Nephron (organoid): Measurements from ENCODE around the gene CCDC74B.
"Not testable (repeated sequence)": the region's sequence is repeated elsewhere in the genome, so short reads cannot be mapped to it uniquely, and the experiment has no call there.

Experiments
- H3K27ac Mint-ChIP-seq, 3 experiments: 2 replicates each; pipeline ENCODE4 v1.8.0; 2020; ENCODE audit warnings: mixed read lengths in 3 of 3, mild to moderate bottlenecking in 2 of 3, moderate library complexity in 1 of 3
- H3K27me3 Mint-ChIP-seq: 2 replicates; pipeline ENCODE4 v1.8.0; 2021; ENCODE audit warnings: low read depth, mild to moderate bottlenecking, moderate library complexity, mixed read lengths
- H3K36me3 Mint-ChIP-seq: 2 replicates; pipeline ENCODE4 v1.8.0; 2020; ENCODE audit warnings: low read depth, mixed read lengths
- H3K4me1 Mint-ChIP-seq: 2 replicates; pipeline ENCODE4 v1.8.0; 2020; ENCODE audit warnings: mixed read lengths
- H3K4me3 Mint-ChIP-seq, 3 experiments: 2 replicates each; pipeline ENCODE4 v1.8.0; 2020; ENCODE audit warnings: mild to moderate bottlenecking in 3 of 3, mixed read lengths in 3 of 3, moderate library complexity in 2 of 3
- H3K9me3 Mint-ChIP-seq: 2 replicates; pipeline ENCODE4 v1.8.0; 2020; ENCODE audit warnings: mixed read lengths
- CTCF ChIP-seq, 3 experiments: fragments of 200-600 bp; sonication (generic); IDR thresholded peaks; one replicate each; pipeline ENCODE4 v1.5.0; 2021; ENCODE audit warnings: antibody characterized with exemption in 3 of 3; ENCODE audit not compliant: unreplicated experiment in 3 of 3

Gene CCDC74B

GRCh38 chr2:130162968-130163367 is 18.1 kb upstream of the CCDC74B start:
- Mint-ChIP-seq H3K4me3 (no peak overlapping the region), H3K4me1 (no peaks in the 10 kb centered on the region), H3K36me3 (peaks cover 43% of the 10 kb centered on the region), H3K27me3 (no peaks in the 10 kb centered on the region), H3K27ac (no peak overlapping the region), H3K9me3 (no peaks in the 10 kb centered on the region)
- no peak for TF ChIP-seq CTCF (IDR thresholded peaks at IDR 0.05; ENCODE audit: unreplicated experiment in 3 of 3)

- peaks cover 38% of the 10 kb centered on the region for H3K36me3 Mint-ChIP-seq
- not testable (repeated sequence) for H3K9me3 Mint-ChIP-seq, H3K27me3 Mint-ChIP-seq, H3K27ac Mint-ChIP-seq, H3K4me3 Mint-ChIP-seq, H3K4me1 Mint-ChIP-seq
These were observed 17.6 kb upstream of the CCDC74B start for GRCh38 chr2:130162486-130162885.

GRCh38 chr2:130160838-130161705 is 16.2 kb upstream of the CCDC74B start:
- Mint-ChIP-seq H3K36me3 (peaks cover 26% of the 10 kb centered on the region), H3K4me3 (peak overlapping the region in 1 of 3 experiments; percentile 20), H3K27ac (peak overlapping the region; percentile 23 to 92 (median 26))
- H3K4me1 Mint-ChIP-seq, H3K9me3 Mint-ChIP-seq, H3K27me3 Mint-ChIP-seq: not testable (repeated sequence)

GRCh38 chr2:130160131-130160530 is 15.2 kb upstream of the CCDC74B start:
- TF ChIP-seq CTCF (IDR thresholded peaks at IDR 0.05; ENCODE audit: unreplicated experiment in 3 of 3): no peak
- no peaks in the 10 kb centered on the region for H3K27me3 Mint-ChIP-seq
- peak overlapping the region in 2 of 3 experiments; percentile 44 to 69 for H3K27ac Mint-ChIP-seq
- H3K36me3 Mint-ChIP-seq: peaks cover 18% of the 10 kb centered on the region
- no peaks in the 10 kb centered on the region for H3K4me1 Mint-ChIP-seq
- H3K4me3 Mint-ChIP-seq: no peak overlapping the region
- no peaks in the 10 kb centered on the region for H3K9me3 Mint-ChIP-seq

GRCh38 chr2:130159376-130159775 is 14.5 kb upstream of the CCDC74B start:
- H3K4me3 Mint-ChIP-seq, H3K27ac Mint-ChIP-seq, H3K9me3 Mint-ChIP-seq, H3K27me3 Mint-ChIP-seq, H3K4me1 Mint-ChIP-seq: not testable (repeated sequence)
- H3K36me3 Mint-ChIP-seq: peaks cover 13% of the 10 kb centered on the region

GRCh38 chr2:130158631-130159030 is 13.7 kb upstream of the CCDC74B start:
- no peaks in the 10 kb centered on the region for H3K9me3 Mint-ChIP-seq
- no peak for TF ChIP-seq CTCF (IDR thresholded peaks at IDR 0.05; ENCODE audit: unreplicated experiment in 3 of 3)
- no peaks in the 10 kb centered on the region for H3K4me1 Mint-ChIP-seq
- H3K36me3 Mint-ChIP-seq: peaks cover 13% of the 10 kb centered on the region
- H3K27ac Mint-ChIP-seq: no peak overlapping the region
- no peaks in the 10 kb centered on the region for H3K27me3 Mint-ChIP-seq
- no peak overlapping the region for H3K4me3 Mint-ChIP-seq

GRCh38 chr2:130157825-130158514 is 13.1 kb upstream of the CCDC74B start:
- not testable (repeated sequence) for H3K27ac Mint-ChIP-seq

GRCh38 chr2:130157354-130157753 is 12.4 kb upstream of the CCDC74B start:
- not testable (repeated sequence) for H3K9me3 Mint-ChIP-seq, H3K27me3 Mint-ChIP-seq, H3K4me3 Mint-ChIP-seq, H3K27ac Mint-ChIP-seq, H3K4me1 Mint-ChIP-seq
- peaks cover 17% of the 10 kb centered on the region for H3K36me3 Mint-ChIP-seq

More at GRCh38 chr2:130157825-130158514, 13.1 kb upstream of the CCDC74B start:
- H3K4me3 Mint-ChIP-seq, H3K27me3 Mint-ChIP-seq, H3K9me3 Mint-ChIP-seq, H3K4me1 Mint-ChIP-seq: not testable (repeated sequence)
- H3K36me3 Mint-ChIP-seq: peaks cover 16% of the 10 kb centered on the region
